GM06990 (cell line): ENCODE measurements around the gene PTPRD.

Experiments
- DNase-seq: peaks from one replicate; pipeline ENCODE4 v3.0.0-alpha.2; 2011; ENCODE audit not compliant: insufficient read length; ENCODE audit errors: extremely low read depth
- H3K27me3 ChIP-seq: replicated peaks from 2 replicates; pipeline ENCODE4 v1.6.0; 2011; ENCODE audit warnings: low read length; ENCODE audit not compliant: control insufficient read depth, insufficient read depth
- H3K36me3 ChIP-seq: 2 replicates; pipeline ENCODE4 v1.5.1; 2011; ENCODE audit warnings: low read length; ENCODE audit not compliant: control insufficient read depth, insufficient read depth
- H3K4me3 ChIP-seq: replicated peaks from 2 replicates; pipeline ENCODE4 v1.5.1; 2011; ENCODE audit warnings: low read depth, mild to moderate bottlenecking, control low read depth, low read length
- TF ChIP-seq, protein P1 (sequence below): IDR thresholded peaks from 2 replicates; pipeline ENCODE4 v1.5.1; 2011; ENCODE audit warnings: low read length, control low read depth, mild to moderate bottlenecking, inconsistent platforms; ENCODE audit not compliant: insufficient read depth, poor library complexity, severe bottlenecking

Gene PTPRD

GRCh38 chr9:9719373-9720112 lies 893.3 kb downstream of the PTPRD start:
- Histone ChIP-seq H3K27me3 (no peaks in the 10 kb centered on the region), H3K4me3 (no peak overlapping the region), H3K36me3 (no peaks in the 10 kb centered on the region)
- no peak for DNase-seq
- TF ChIP-seq, protein P1, sequence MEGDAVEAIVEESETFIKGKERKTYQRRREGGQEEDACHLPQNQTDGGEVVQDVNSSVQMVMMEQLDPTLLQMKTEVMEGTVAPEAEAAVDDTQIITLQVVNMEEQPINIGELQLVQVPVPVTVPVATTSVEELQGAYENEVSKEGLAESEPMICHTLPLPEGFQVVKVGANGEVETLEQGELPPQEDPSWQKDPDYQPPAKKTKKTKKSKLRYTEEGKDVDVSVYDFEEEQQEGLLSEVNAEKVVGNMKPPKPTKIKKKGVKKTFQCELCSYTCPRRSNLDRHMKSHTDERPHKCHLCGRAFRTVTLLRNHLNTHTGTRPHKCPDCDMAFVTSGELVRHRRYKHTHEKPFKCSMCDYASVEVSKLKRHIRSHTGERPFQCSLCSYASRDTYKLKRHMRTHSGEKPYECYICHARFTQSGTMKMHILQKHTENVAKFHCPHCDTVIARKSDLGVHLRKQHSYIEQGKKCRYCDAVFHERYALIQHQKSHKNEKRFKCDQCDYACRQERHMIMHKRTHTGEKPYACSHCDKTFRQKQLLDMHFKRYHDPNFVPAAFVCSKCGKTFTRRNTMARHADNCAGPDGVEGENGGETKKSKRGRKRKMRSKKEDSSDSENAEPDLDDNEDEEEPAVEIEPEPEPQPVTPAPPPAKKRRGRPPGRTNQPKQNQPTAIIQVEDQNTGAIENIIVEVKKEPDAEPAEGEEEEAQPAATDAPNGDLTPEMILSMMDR: no peak

GRCh38 chr9:9718691-9719090 lies 894.1 kb downstream of the PTPRD start:
- Histone ChIP-seq H3K27me3 (no peaks in the 10 kb centered on the region), H3K4me3 (no peak overlapping the region), H3K36me3 (no peaks in the 10 kb centered on the region)
- TF ChIP-seq, protein P1: no peak
- no peak for DNase-seq

DNA sequence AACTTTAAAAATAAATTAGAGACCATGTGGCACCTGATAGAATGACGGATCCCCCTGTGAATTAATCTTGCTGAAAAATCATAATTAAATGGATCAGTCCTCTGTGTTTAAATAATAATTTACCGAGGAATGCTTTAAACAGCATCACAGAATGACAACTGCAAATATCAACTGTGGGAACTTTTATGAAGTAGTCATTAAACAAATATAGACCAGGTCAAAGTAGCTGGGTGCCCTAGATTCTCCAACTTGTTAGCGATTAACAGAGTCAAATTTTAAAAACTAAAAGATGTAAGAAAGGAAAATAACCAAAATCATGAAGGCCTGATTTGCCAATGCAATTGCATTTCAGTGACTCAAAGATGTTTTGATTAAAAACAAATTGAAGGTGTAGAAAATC lies 933.4 kb downstream of the PTPRD start:
- H3K36me3 ChIP-seq: no peaks in the 10 kb centered on the region
- TF ChIP-seq, protein P1: no peak
- no peak for DNase-seq
- no peaks in the 10 kb centered on the region for H3K27me3 ChIP-seq
- H3K4me3 ChIP-seq: no peak overlapping the region

- Histone ChIP-seq H3K36me3 (no peaks in the 10 kb centered on the region), H3K4me3 (no peak overlapping the region), H3K27me3 (no peaks in the 10 kb centered on the region)
- TF ChIP-seq, protein P1: no peak
- DNase-seq: no peak
Measured at GRCh38 chr9:9674461-9674860, 938.3 kb downstream of the PTPRD start.

DNA sequence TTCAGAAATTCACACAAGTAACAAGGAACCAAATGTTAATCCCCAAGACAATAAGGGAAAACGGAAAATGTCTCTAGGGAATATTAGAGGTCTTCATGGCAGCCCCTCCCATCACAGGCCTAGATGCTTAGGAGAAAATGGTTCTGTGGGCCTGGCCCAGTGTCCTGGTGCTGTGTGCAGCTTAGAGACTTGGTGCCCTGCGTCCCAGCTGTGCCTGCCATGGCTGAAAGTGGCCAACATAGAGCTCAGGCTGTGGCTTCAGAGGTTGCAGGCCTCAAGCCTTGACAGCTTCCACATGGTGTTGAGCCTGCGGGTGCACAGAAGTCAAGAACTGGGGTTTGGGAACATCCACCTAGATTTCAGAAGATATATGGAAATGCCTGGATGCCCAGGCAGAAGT lies 942.3 kb downstream of the PTPRD start:
- Histone ChIP-seq H3K4me3 (no peak overlapping the region), H3K36me3 (no peaks in the 10 kb centered on the region), H3K27me3 (no peaks in the 10 kb centered on the region)
- no peak for DNase-seq
- TF ChIP-seq, protein P1: no peak

- TF ChIP-seq, protein P1: no peak
- no peak overlapping the region for H3K4me3 ChIP-seq
Measured at GRCh38 chr9:9645006-9645405, 967.8 kb downstream of the PTPRD start.

More at GRCh38 chr9:9645006-9645405, 967.8 kb downstream of the PTPRD start:
- DNase-seq: no peak
- Histone ChIP-seq H3K36me3 (no peaks in the 10 kb centered on the region), H3K27me3 (no peaks in the 10 kb centered on the region)
